HEK293T (cell line): ENCODE data around the gene AURKA.

ENCODE experiments used
- BHLHE40 ChIP-seq: fragments of 450-650 bp; IDR thresholded peaks from 2 replicates; pipeline ENCODE4 v1.6.1; 2016; ENCODE audit warnings: mild to moderate bottlenecking, moderate library complexity, borderline replicate concordance
- CTBP1 ChIP-seq: fragments of 450-650 bp; IDR thresholded peaks from 2 replicates; pipeline ENCODE4 v1.6.1; 2016; ENCODE audit warnings: borderline replicate concordance
- FOXK2 ChIP-seq: fragments of 450-650 bp; IDR thresholded peaks from 2 replicates; pipeline ENCODE4 v1.6.1; 2016; ENCODE audit warnings: mild to moderate bottlenecking
- FOXM1 ChIP-seq: fragments of 450-650 bp; IDR thresholded peaks from 2 replicates; pipeline ENCODE4 v1.6.1; 2017; ENCODE audit warnings: mild to moderate bottlenecking, borderline replicate concordance
- NFRKB ChIP-seq: fragments of 450-650 bp; IDR thresholded peaks from 2 replicates; pipeline ENCODE4 v1.6.1; 2016; ENCODE audit warnings: mild to moderate bottlenecking, moderate library complexity
- SP1 ChIP-seq: fragments of 450-650 bp; IDR thresholded peaks from 2 replicates; pipeline ENCODE4 v1.6.1; 2017

DNA sequence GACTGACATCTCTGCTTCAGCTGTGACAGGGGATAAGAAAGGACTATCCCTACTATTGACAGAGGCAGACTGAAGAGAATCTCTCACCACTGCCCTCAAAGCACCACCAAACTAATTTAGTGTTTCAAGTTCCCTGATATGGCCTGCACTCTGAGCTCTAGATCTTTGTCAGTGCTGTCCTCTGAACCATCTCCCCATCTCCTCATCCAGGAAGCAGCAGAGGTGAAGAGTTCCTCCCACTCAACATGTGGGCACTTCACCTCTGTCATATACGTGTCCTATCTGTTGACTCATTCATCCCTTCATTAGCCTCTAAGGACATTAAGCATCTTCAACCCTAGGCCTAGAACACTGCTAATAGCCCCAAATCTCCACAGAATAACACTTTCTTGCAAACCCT, 19.2 kb downstream of the AURKA start:
- TF ChIP-seq FOXK2 = no peak
- no peak for TF ChIP-seq FOXM1
- TF ChIP-seq SP1 = no peak
- TF ChIP-seq BHLHE40 = no peak
- TF ChIP-seq CTBP1 = no peak
- no peak for TF ChIP-seq NFRKB
